Measurements from ENCODE around the gene CRISPLD2.

CRISPLD2 gene

DNA sequence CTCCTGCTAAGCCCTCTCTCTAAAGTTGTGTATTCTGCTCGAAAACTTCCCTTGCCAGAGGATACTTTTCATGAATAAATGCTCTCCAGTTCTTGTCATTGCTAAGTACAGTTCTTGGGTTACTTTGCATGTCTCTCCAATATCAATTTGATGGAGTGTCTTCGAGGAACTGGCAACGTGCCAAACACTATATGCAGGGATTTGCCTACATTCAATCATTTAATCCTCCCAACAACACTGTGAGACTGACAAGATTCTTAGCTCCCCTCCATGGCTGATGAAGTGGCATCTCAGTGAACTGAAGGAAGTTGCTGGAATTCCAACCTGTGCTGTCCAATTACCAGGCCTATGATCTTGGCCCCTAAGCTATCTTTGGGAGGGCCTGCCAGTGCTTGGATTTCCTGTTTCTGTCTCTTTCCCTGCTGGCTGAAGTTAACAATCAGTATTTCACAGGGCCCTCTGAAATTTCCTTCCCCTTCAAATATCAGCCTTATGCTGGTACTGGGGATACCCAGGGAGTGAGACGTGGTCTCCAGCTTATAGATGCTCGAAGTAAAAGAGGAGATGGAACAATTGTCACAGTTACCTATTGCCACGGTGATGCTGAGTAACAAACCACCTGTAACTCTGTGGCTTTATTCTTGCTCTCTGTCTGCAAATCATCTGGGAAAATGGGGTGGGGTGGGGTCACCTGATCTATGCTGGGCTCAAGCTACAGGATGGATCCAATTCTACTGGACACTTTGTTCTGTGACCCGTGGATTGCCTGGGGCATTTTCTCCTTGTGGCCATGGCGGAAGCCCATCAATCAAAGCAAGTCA is 19.4 kb upstream of the CRISPLD2 start:
- no peak for DNase-seq

GRCh38 chr16:84803146-84803545 is 16.6 kb upstream of the CRISPLD2 start:
- DNase-seq, result no peak

DNA sequence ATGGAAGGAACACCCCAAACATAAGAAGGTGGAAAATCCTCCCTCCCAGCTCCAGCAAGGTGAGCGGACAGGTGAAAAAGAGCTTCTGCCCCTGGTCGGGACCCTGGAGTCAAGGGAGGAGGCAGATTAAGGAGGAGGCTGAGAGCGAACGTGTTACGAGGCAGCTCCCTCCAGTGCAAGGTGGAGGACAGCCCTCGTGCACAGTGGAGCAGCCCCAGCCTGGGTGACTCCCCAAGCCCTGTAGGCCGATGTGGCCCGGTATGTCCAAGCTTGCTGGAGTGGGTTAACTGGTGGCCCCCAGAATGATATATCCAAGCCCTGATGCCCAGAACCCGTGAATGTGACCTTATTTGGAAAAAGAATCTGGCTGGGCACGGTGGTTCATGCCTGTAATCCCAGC is 15.5 kb upstream of the CRISPLD2 start:
- no peak for DNase-seq

DNA sequence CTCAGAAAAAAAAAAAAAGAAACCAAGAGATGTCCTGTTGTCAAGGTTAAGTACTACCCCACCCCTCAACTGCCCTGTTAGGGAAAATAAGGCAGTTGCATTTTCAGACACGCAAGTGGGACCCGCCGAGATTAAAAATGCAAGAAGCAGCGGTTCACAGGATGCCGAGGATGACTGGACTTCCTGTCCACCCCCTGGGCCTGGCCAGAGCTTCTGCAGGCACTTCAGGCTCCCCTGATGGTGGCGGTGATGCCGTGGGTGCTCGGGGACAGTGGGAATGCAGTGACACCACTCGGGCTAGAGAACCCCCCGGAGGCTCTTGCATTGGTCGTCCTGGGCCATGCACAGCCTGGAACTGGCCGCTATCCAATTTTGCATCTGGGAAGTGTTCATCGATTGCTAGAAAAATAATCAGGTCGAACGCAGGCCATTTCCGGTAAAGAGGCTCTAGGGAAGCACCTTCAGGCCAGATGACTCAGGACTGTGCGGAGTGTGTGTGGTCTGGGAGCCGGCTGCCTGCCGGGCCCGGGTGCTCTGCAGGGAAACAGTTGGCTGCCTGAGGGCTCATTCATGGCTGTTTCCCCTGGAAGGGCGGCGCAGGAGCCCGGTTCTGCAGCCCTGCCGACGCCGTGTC is 13.4 kb upstream of the CRISPLD2 start:
- no peak for DNase-seq

- DNase-seq, result no peak
These were observed 12.9 kb upstream of the CRISPLD2 start for GRCh38 chr16:84806890-84807258.

GRCh38 chr16:84807776-84808175 is 12.0 kb upstream of the CRISPLD2 start:
- no peak for DNase-seq

DNA sequence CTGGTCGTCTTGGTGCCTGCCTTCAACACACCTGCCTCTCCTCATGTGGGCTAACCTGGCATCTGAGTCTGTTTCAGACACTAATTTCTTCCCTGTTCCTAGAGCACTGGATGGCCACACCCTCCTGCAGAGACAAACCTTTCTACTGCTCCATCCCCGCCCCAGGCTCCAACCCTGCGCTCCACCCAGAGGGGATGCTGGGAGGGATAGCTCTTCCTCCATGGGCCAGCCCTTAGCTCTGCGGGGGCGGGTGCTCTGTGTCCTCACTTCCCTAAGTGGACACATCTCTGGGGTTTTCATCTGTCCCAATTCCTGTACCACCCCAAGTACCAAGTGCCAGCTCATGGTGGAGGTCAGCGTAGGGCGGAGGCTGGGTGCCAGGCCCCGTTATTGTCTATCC is 11.0 kb upstream of the CRISPLD2 start:
- no peak for DNase-seq

GRCh38 chr16:84810518-84811273 is 9.1 kb upstream of the CRISPLD2 start:
- no peak for DNase-seq

DNA sequence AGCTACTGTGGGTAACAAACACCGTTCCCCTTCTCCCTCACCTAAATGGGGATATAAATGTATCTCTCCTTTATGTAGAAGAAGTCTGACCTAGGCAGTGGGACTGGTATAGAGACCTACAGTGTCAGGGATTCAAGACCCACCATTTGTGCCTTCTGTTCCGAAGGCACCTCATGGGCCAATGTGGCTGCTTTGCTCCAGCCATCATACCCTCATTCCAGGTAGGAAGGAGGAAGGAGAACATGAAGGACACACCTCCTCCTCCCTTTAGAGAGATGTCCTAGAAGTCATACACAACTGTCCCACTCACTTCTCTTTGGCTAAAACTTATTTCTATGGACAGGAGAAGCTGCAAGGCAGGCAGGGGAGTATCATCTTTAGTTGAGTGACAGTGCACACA is 8.3 kb upstream of the CRISPLD2 start:
- no peak for DNase-seq

DNA sequence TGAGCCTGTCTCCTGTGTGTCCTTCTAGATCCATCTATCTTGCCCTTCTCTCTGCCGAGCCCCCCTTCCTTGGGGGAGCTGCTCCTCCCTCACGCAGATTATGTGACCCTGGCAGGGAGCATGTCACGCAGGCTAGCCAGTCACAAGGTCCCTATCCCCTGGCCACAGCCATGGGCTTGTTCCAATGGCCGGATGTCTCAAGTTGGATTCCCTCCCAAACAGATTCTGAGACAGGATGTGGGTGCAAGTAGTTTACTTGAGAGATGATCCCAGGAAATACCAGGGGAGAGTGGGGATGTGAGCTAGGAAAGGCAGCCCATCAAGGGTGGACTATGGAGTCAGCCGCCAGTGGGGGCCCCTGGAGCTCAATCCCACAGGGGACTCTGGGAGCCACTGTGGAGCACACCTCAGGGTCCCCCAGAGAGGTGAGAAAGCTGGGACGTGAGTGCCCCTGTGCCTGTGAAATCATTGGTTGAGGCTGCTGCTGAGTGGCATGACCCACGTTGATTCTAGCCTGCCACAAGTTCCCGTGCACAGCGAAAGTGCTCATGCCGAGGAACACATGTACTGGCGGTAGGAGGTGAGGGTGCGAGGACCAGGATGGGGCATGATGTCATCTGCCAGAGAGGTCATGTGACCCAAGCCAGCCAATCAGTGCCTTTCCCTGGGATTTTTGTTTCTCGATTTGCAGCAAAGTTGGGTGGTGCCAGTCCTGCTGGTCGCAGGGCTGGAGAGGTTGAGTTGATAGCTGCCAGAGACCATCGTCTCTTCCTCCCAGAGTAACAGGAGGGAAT is 6.4 kb upstream of the CRISPLD2 start:
- no peak for DNase-seq

DNA sequence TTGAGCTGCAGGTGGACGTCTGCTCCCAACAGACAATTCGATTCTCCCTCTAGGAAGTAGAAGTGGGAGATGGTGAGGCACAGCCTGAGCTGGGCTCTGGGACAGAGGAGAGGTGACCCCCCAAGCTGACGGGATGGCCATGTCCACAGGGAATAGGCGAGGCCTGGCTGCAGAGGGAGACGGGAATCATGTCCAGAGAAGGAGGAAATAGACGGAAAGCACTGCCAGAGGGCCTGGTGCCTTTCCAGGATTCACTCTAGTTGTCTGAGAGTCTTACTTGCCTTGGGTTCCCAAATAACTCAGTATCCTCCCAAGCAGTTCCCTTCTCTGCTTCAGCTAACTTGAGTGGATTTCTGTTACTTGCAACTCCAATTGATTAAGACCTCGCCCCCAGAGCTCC is 4.3 kb upstream of the CRISPLD2 start:
- DNase-seq, result no peak

- no peak for DNase-seq
These were observed 3.8 kb upstream of the CRISPLD2 start for GRCh38 chr16:84816023-84816422.

DNA sequence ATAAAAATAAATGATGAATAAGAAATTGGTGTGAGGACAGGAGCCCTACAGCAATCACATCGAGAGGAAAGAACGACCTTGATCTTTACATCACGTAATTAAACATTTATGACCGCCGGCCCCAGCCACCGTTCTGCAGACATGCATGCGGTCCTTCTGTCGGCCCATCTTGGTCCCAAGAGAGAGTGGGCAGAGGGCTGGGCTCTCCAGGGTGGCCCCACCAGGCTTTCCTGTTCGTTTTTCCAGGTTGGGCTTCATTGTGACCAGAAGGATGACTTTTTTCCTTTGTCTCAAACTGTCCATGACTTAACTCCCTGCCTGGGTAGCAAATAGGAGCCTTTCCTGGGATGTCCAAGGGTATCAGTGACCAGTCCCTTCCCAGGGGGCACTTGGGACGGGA is 3.3 kb upstream of the CRISPLD2 start:
- DNase-seq, result no peak

DNA sequence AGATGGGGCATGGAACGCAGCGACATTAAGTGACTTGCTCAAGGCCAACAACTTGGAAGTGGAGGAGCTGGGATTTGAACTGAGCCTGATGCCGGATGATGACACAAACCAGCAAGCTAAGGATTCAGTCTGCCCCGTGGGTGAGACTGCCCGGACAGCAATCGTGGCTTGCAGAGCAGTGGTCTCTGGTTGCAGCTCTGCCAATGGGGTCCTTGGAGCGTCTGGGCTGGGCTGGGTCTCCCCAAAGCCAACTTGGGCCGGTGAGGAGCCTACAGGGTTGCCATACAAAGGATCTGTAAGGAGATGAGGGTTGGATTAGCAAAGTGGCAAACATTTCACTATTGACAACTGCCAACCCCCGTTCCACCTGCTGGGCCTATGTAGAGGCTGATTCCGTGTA is 2.6 kb upstream of the CRISPLD2 start:
- DNase-seq, result no peak

DNA sequence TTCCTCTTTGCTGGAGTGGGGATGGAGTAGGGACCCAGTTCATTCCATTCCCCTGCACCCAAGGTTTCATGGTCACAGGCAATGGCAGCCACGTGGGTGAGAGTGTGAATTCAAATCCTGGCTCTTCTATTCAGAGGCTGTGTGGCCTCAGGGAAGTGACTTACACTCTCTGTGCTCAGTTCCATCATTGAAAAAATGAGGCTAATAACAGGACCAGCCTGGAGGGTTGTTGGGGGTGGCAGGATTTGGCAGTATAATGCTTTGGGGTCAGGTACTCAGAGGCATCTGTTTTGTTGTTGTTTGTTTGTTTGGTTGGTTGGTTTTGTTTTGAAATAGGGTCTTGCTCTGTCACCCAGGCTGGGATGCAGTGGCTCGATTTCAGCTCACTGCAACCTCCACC is 2.2 kb upstream of the CRISPLD2 start:
- DNase-seq, result no peak

DNA sequence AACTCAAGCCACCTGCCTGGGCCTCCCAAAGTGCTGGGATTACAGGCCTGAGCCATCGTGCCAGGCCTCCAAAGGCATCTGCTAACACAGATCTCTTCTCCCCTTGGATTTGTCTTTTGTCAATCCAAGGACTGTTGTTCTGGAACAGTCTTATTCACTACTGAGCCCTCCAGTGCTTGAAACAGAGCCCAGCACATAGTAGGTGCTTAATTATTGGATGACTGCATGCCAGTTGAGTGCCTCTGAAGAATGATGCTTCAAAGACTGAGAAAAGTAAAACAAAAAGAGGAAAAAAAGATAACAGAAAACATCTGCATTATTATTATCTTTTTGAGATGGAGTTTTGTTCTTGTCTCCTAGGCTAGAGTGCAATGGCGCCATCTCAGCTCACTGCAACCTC is 1.7 kb upstream of the CRISPLD2 start:
- DNase-seq, result no peak

GRCh38 chr16:84818989-84819643 is 669 bp upstream of the CRISPLD2 start:
- DNase-seq, result no peak

- no peak for DNase-seq
These were observed 510 bp downstream of the CRISPLD2 start for GRCh38 chr16:84820305-84820684.

DNA sequence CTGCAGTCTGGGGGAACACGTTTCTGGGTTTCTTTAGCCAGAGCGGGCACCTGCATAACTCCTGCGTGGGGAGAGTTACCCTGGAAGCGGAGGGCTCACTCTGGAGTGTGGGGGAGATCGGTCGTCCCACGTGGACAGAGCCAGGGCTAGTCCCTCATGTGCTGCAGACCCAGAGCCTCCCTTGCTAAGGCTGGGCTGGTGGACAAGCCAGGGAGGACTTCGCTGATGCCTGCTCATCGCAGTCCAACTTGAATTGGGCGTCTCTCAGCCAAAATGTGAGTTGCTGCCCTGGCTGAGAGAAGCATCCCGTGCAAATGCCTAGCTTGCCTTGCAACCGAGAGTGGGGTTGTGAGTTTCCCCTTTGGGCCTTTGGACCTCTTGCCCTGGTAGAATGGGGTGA is 986 bp downstream of the CRISPLD2 start:
- DNase-seq, result no peak

GRCh38 chr16:84821179-84821578 is 1.4 kb downstream of the CRISPLD2 start:
- DNase-seq, result no peak

GRCh38 chr16:84821728-84822689 is 2.2 kb downstream of the CRISPLD2 start:
- DNase-seq, result no peak
